Testis (tissue), 2 donors: ENCODE measurements around the gene RPS6KA4.

Experiments
- CTCF ChIP-seq, 3 experiments: fragments of 450-650 bp in 2 of 3; fragments of 200-600 bp in 1 of 3; sonication (generic) in 1 of 3; IDR thresholded peaks; one replicate each; pipeline ENCODE4 v1.5.1; 2016 to 2019; ENCODE audit warnings: antibody characterized with exemption in 3 of 3, mild to moderate bottlenecking in 2 of 3, moderate library complexity in 1 of 3
- POLR2A ChIP-seq: fragments of 450-650 bp; IDR thresholded peaks from one replicate; pipeline ENCODE4 v1.6.1; 2017; ENCODE audit warnings: antibody characterized with exemption, mild to moderate bottlenecking, moderate library complexity

GRCh38 chr11:64366751-64367150 is 7.8 kb downstream of the RPS6KA4 start:
- TF ChIP-seq CTCF (IDR thresholded peaks at IDR 0.05), result no peak
- no peak for TF ChIP-seq POLR2A
